Cortex of kidney (tissue), 1 donor: Measurements from ENCODE around the gene GRIK1.

Source experiments
- DNase-seq: peaks from one replicate; lab custom pipeline; 2025; lab: John Stamatoyannopoulos, UW

Gene GRIK1

DNA sequence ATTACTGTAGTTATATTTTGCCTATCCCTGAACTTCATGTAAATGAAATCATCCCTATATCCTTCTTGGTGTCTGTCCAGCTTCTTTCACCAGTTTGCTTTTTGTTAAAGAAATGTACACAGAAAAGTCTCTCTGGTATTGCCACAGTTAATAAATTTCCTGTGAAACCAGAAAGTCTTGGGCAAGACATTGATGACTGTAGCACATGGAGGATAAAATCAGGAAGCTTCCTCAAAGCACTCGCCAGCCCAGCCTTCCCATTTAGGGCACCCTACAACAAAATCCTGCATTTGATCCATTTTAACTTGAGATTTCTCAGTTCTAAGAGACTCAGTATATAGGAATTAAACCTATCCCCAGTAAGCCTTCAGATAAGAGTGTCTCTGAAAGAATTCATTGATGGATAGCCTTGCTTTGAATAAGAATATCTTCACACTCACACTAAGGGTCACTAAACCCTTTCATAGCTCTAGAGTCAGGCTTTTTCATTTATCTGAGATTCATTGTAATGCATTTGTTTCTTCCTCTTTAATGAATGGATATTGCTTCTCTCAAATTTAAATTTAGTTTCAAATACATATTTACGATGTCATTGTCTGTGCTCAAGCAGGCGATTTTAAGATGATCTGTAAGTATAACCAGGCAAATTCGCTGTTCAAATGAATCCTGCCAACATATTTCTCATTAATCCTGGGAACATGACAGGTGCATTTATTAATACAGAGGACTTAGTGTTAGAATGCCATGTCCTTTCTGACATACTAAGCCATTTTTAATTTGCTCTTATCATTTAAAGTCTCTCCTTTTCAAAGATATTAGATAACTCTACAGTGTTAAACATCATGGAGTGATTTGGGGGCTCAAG, 153.1 kb downstream of the GRIK1 start:
- DNase-seq = no peak

GRCh38 chr21:29777160-29777559, 162.6 kb downstream of the GRIK1 start:
- no peak for DNase-seq

DNA sequence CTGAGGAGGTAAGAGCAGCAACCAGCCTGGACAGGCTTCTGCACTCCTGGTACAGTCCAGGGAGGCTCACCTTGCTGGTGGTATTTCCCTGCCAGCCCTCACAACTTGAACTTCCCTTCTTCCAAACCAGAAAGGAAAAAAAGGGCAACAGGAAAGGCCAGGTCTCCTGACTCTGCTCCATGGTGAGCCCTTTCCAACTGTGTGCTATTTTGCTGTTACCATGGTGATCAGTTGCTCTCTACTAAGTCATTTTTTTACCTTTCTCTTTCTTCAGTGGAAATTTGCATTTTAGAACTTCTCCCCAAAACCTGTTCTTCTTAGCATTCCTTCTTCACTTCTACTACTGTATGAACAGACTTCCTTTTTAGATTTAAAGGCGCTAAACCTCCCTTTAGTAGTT, 164.3 kb downstream of the GRIK1 start:
- no peak for DNase-seq

GRCh38 chr21:29771491-29772066, 168.2 kb downstream of the GRIK1 start:
- no peak for DNase-seq

- DNase-seq = no peak
Measured at GRCh38 chr21:29763674-29764073, 176.1 kb downstream of the GRIK1 start.

GRCh38 chr21:29762570-29763082, 177.2 kb downstream of the GRIK1 start:
- no peak for DNase-seq

DNA sequence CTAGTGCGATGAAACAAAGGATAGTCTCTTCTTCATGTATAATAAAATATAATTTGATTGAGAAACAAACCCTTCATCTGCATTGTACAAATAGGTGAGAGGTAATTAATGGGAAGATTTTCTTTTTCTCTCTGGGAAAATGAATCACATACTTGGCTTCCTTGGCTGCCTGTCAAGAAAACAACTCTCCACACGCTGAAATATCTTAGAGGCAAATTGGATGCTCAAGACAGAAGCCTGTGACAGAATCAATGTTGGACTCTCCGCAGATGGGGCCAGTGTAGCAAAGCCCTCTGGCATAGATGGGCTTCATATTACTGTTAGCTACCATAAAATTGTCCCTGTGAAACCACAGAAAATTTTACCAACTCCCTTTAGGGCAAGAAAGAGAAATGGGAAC, 186.6 kb downstream of the GRIK1 start:
- no peak for DNase-seq

- no peak for DNase-seq
Measured at GRCh38 chr21:29751473-29752185, 188.2 kb downstream of the GRIK1 start.

DNA sequence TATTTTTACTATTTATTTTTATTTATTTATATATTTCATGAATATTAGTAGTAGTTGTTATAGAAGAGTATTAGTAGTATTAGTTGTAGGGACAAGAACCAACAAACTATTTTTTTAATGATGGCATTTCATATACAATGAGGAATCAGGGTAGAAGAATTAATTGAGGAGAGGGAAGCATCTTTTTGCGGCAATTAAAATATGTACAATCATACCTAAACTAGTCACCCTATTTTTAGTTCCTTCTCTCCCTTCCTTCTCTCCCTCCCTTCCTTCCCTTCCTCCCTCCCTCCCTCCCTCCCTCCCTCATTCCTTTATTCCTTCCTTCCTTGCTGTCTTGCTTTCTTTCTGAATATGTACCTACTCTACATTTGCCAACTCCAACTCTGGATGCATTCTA, 189.8 kb downstream of the GRIK1 start:
- DNase-seq = no peak

- no peak for DNase-seq
Measured at GRCh38 chr21:29749223-29749622, 190.6 kb downstream of the GRIK1 start.

- no peak for DNase-seq
Measured at GRCh38 chr21:29748391-29749167, 191.2 kb downstream of the GRIK1 start.

GRCh38 chr21:29741761-29742160, 198.0 kb downstream of the GRIK1 start:
- no peak for DNase-seq

DNA sequence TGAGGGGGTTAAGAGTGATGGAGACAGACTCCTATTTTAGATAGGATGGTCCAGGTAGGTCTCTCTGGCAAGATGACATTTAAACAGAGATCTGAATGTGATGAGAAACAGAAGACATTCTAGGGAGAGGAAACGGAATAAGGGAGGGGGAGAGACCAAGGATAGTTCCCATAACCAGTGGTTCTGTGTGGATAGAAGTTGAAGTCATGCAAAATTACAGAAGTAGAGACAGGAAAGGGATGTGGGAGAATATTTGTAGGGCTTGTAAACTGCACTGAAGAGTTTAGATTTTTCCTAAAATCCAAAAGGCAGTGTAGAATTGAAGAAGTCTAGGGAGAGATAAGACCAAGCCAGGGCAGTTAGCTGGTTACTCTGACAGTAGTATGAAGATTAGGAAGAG, 200.6 kb downstream of the GRIK1 start:
- no peak for DNase-seq

DNA sequence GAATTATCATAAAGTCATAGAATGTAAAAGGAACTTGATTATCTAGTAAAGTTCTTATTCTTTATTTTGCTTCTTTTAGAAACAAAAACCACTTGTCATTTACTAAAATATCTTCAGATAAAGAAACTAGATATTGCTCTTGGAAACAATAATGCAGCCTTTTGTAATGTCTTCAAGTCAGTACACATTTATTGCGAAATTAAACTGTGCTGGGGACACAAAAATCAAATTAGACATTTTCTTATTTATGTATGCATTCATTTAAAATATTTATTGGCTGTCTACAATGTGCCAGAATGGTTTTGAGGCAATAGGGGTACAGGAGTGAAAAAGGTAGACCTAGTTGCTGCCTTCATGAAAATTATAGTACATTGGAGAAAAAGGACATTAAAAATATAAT, 201.1 kb downstream of the GRIK1 start:
- DNase-seq = no peak

GRCh38 chr21:29737186-29737585, 202.6 kb downstream of the GRIK1 start:
- DNase-seq = no peak

GRCh38 chr21:29730281-29730680, 209.5 kb downstream of the GRIK1 start:
- no peak for DNase-seq

DNA sequence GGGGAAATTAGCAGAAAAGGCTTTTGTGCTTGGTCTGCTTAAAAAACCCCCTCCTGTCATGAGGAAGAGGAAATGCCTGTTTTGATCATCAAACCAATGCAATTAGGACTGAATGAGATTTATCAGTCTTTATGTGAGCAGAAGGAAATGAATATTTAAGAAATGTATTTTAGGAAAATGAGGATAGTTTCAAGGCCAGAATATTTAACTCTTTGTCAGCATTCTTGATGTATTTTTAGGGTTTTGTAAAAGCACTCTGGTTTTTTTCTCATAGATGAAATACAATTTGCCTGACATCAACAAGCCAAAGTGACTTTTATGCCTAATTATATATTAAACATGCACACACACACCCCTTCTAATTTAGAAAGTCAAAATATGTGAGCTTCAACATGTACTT, 213.8 kb downstream of the GRIK1 start:
- DNase-seq = no peak

DNA sequence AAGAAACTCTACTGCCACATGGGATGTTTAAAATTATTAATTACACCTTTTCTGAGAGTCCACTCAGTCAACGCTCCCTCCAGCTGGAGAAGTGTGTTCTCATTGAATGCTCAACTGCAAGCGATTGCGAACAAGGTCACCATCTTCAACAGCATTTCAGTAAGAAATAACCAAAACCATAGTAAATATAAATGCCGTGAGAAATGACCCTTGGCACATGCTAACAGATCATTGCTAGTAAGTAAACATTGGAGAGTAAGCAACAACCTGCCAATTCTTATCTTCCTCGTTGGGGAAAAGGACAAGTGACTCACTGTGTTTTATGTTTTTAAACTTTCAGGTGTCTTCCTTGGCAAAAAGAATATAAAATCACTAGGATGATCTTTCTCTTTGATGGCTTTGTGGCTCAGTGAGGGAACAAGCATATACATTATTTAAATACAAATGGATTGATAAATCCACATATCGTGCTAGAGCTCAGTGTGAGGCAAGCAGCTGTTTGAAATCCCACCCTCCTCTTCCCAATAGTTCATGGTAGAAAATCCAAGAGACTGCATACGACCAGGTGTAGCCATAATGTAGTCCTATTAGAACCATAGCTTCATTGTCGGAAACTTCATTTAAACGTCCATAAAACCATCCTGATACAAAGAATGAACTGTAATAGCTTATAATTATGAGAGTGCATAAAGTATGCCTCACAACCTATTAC, 214.6 kb downstream of the GRIK1 start:
- DNase-seq = no peak

DNA sequence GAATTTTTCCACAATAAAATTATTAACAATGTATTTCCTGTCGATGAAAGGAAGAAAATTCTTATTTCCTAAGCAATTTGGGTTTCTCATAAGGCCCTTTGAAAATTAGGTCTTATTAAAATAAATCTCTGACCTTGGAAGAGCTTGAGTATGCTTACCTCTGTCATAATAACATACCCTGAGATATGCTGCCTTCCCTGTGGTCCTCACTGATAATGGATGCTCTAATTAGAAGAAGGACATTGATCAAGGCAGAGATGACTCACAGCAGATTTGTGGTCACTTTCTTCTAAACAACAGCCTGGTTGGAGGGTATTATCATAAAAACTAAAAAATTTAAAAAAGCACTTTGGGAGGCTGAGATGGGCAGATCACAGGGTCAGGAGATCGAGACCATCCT, 217.8 kb downstream of the GRIK1 start:
- DNase-seq = no peak

- no peak for DNase-seq
Measured at GRCh38 chr21:29721221-29721620, 218.6 kb downstream of the GRIK1 start.

DNA sequence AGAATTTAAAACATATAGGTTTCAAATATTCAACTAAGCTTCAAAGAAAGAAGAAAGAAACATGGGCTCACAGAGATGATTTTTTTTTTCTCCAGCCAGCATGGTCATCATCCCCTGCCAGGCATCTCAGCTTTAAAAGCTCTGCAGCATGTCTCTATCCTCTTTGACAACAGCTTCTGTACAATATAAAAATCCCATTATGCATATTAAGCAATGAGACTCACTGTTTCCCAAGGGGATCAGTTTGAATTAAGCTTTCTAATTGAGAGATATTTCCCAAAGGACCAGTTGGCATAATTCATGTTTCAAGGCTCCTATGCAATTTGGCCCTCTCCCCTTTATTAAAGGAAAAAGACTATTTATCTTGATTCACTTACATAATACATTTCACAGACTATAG, 220.3 kb downstream of the GRIK1 start:
- DNase-seq = no peak
